NCI-H1417 (cell line): Measurements from ENCODE around the gene WWOX.

ENCODE experiments used
- DNase-seq, 3 experiments: peaks; one replicate each; lab custom pipeline; 2025; lab: John Stamatoyannopoulos, UW

Gene WWOX

GRCh38 chr16:78608305-78608776, 508.9 kb downstream of the WWOX start:
- no peak for DNase-seq

DNA sequence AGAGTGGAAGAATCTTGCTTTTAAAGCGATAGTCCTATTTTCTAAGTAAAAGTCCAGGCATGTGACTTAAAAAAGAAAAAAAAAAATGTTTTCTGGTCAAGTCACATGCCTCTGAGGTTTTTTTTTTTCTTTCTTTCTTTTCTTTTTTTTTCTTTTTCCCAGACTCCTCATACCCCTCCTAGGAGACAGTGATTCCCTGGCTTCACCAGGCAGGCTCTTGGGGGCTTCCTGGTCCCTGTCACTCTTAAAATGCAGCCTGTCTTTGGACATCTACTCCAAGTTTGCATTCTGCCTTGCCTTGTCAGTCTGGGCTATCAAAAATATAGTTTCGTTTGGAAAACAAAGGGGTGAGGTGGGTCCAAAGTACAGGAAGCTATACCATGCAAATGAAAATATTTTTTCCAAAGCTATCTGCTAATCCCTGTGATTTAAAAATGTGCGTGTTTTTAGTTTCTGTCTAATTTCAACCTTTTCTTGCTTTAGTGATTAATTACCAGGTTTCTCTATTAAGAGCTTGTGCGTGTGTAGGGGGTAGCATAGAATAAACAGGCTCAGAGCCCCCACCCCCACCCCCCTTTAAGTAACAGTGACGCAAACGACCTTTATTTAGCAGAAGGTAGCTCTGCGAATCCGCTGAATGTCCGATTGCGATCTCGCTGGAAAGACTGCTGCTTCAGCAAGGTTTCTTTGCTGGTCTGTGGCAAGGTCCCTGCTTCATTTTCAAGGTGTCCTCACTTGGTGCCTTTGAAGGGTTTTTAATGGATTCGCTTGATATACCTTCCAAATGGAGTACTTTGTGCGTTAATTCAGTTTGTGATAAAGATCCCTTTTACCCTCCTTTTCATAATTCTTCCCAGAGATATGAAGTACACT, 510.2 kb downstream of the WWOX start:
- DNase-seq: no peak

- no peak for DNase-seq
Observed at GRCh38 chr16:78611318-78611717, 511.9 kb downstream of the WWOX start.

- DNase-seq: no peak
Observed at GRCh38 chr16:78619811-78620210, 520.4 kb downstream of the WWOX start.

GRCh38 chr16:78620291-78620690, 520.8 kb downstream of the WWOX start:
- no peak for DNase-seq

- DNase-seq: no peak
Observed at GRCh38 chr16:78623796-78624195, 524.3 kb downstream of the WWOX start.

GRCh38 chr16:78624366-78624765, 524.9 kb downstream of the WWOX start:
- DNase-seq: no peak

DNA sequence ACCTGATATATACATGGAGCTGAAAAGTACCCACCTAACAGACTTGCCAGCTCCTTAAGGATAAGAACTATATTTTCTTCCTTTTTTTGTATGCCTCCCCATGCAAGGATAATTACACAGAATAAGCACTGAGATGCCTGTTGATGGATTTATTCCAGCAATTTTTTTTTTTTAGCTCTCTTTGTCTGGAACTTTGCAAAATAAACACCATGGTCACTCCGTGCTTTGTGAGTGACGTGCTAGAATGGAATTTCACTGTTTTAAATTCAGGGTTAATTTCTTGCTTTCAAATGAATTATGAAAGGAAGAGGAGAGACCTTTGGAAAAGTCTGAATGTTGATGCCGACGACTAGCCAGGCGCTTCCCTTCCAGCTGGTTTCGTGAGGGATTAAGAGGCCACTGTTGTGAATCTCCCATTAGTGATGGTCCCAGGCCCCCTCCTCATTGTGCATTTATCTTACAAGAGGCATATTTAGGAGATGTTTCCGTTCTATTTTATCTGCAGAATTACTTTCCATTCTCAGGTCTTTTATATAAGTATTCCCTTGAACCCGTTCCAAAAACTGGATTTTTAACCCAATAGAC, 529.1 kb downstream of the WWOX start:
- no peak for DNase-seq

DNA sequence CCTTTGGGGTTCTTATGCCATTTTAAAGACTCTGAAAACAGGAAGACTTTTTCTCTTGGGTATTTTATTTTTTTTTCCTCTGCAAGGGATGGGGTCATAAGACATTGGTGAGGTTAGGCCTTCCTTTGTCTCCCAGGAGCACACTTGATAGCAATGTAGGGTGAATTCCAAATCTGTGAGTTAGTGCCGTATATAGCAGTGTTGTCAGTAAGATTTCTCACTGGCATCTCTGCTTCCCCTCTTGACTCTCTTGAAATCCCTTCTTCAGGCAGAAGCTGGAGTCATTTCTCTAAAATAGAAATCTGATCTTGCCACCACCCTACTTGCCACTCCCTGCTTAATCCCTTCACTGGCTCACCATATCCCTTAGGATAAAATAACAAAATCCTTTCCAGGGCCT, 529.7 kb downstream of the WWOX start:
- DNase-seq: no peak

GRCh38 chr16:78630102-78630501, 530.6 kb downstream of the WWOX start:
- DNase-seq: no peak

DNA sequence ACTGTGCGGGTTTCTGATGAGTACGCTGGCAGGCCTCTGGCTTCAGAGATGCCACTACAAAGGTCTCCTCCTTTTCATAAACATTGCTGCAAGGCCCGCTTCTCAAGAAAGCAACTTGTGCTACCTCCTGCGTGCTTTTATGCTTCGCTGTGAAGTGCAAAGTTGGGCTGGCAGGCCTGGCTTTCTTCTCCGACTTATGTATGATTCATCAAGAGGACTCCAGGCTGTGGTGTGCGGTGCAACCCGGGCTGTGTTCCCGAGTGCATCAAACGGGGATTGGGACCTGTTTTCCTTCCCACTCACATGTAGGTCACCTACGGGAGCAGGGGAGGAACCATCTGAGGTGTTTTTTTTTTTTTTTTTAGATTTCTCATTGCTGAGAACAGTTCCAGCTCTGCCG, 534.1 kb downstream of the WWOX start:
- DNase-seq: no peak

DNA sequence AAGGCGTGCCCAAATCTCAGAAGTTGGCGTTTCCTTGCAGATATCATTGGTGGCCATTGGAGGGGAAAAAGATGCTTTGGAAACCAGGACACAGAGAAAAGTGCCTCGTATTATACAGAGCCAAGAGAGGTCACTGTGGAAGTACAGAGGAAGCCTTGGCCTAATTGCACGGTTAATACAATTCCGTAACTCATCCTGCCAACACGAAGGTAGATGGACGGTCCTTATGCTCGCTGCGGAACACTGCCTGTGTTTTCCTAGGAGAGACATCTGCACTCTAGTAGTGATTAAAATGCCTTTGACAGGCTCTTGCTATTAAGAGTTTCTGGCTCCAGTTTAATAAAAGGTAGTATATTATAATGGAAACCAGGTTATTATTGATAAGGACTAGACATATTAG, 536.4 kb downstream of the WWOX start:
- no peak for DNase-seq

DNA sequence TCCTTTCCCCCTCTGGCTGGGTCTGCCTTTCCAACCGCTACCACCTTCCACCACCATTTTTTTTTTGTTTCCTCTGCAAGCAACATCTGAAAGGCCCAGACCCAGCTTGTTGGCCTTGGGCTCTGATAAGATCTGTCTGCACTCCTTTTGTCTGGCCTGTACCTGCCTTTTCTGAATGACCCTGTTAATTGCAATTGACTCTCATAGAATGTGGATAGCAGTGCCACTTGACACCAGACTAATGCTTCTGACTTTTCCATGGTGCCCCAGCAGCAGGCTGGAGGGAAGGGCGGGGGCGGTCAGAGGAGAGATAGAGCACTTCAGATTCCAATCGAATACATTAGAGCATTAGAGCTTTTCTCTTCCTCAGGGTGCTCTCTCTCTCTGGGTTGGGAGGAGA, 538.9 kb downstream of the WWOX start:
- peak; percentile 8 to 76 (median 72) for DNase-seq

- no peak for DNase-seq
Observed at GRCh38 chr16:78639775-78640174, 540.3 kb downstream of the WWOX start.

DNA sequence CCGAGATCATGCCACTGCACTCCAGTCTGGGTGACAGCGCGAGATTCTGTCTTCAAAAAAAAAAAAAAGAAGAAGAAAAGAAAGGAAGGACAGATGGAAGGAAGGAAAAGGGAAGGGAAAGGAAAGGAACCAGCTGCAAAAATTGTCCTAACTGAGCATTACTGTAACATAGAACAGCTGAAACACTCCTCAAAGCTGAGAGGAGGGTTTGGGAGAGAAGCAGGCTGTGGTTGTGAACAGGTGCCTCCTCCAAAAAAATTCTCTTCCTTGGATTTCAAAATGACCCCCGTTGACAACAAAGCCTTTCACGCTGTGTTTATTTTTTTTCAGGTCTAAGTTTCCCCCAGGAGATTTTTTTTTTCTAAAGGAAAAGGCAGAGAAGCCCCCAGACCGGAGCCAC, 541.4 kb downstream of the WWOX start:
- no peak for DNase-seq

DNA sequence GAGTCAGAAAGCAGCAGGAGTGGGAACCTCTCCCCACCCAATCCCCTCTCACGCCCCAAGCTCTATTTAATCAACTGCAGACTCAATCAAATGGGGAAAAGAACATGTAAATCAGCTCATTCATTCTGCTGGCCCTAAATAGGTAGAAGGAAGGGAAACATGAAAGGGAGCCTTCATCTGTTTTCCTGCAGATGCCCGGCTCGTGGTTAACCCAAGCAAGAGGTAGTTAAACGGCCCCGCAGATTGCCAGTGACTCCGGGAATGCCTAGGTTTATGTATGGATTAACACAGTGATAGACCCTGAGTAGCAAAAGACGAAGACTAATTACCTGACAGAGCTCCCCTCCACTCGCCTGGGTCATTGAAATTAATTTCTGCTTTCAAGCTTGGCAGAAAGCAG, 542.0 kb downstream of the WWOX start:
- DNase-seq: peak in 2 of 3 experiments; percentile 21 to 70

- no peak for DNase-seq
Observed at GRCh38 chr16:78642621-78643285, 543.3 kb downstream of the WWOX start.

DNA sequence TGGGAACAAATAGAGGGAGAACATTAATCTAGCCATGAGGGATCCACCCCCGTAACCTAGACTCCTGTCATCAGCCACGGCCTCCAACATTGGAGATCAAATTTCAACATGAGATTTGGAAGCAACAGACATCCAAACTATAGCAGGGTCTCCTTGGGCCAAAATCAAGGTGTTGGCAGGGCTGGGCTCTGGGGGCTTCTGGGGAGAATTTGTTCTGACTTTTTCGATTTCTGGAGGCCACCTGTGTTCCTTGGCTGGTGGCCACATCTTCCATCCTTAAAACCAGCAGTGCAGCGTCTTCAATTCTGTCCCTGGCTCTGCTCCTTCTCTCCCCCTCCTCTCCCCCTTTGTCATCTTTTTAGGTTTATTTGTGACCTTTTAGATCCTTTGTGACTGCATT, 546.2 kb downstream of the WWOX start:
- no peak for DNase-seq

GRCh38 chr16:78647019-78647418, 547.6 kb downstream of the WWOX start:
- DNase-seq: no peak

- DNase-seq: no peak
Observed at GRCh38 chr16:78647491-78647890, 548.0 kb downstream of the WWOX start.

- DNase-seq: no peak
Observed at GRCh38 chr16:78648517-78648916, 549.1 kb downstream of the WWOX start.

DNA sequence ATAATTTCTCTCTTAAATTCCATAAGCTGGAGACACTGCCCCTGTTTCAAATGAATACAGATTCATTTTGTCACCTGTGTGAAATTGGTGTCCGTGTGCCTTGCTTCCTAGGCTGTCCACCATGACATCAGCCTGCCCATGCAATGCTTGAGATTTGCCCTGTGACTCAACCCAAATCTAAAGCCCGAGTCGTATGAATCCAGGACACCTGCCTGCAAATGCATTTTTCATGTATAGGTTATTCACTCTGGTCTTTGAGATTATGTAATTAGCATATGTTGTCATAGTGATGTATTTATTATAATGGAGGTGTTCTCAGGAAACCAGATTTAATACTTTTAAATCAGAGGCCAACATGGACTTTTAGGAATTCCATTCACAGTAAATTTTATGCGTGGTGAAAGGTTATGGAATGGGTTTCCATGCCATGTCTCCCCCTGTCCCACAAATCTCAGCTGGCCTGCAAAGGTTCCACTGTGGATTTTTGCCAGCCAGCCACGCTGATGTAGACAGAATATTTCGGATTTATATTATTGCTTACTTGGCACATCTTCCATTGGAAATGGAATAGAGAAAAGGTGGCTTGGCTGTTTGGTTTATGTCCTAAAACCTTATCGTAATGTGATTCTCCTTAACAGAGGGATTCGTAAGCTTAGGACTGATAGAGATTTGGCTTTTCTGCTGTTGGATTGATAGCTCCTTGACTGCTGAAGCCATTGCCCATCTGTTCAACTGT, 551.1 kb downstream of the WWOX start:
- no peak for DNase-seq
